ENCODE data around the gene RNASE4. TPM values are rescaled to one million over a fixed set of nuclear protein-coding genes. Genes with fewer than 3 reads are reported as not detected.
A peak's percentile ranks its signal among the peaks of the same experiment; 100 is the strongest.
"Not testable (repeated sequence)": the region's sequence is repeated elsewhere in the genome, so short reads cannot be mapped to it uniquely, and the experiment has no call there.

Gene RNASE4
- total RNA-seq, 2 donors from 2014 or later: 41.8 to 47.5 TPM

DNA sequence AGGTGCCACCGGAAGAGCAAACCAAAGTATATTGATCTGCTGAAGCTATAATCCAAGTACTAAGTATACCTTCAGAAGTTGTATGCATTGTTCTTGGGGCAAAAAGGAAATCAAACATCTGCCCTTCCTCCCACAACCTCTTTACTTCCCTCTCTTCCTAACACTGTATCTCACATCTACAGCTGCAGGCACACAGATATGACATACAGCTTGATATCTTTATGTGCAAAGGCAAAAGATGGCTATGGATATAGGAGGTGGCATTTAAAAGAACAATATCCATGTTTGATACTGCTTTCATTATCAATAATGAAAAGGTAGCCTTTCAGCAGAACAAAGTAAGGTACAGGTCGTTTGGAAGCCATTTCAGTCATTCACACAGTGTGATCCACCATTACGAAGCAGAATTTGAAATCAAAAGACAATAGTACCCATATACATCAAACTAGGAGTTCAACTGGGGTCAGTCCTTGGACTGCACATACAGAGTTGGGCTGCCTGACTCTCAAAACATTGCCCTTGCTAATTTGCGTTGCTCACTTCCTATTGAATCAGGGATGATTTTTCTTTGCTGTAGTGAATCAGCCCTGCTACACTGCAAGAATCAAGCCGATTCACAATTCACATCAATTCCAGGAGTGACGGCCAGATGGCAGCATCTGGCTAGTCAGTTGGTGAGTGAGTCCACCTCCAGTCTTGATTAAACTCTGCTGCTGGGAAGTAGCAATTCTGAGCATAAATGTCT, 13.1 kb downstream of the RNASE4 start:
- Histone ChIP-seq H3K9me3 (no peaks in the 10 kb centered on the region), H3K27ac (no peak overlapping the region), H3K4me1 (no peaks in the 10 kb centered on the region), H3K36me3 (replicated peaks in 1 of 2; ENCODE audit: insufficient read depth in 1 of 2, low read depth in 2 of 2) (peaks cover 0 to 6% of the 10 kb centered on the region in 2 donors), H3K4me3 (no peak overlapping the region), H3K27me3 (no peaks in the 10 kb centered on the region)
- DNase-seq: peak; percentile 64 to 79 (median 76)
- 31 to 36% methylated on average over 6 of the region's 6 CpGs for WGBS, 2 donors
- intact Hi-C loops (cut with DNase I): loop anchor here (5.0 kb wide), 1 partner anchor 160 kb away; no protein-coding TSS in a partner anchor
- ATAC-seq: peak; percentile 87
- TF ChIP-seq POLR2A (IDR thresholded peaks at IDR 0.05): no peak
- TF ChIP-seq, protein P1, sequence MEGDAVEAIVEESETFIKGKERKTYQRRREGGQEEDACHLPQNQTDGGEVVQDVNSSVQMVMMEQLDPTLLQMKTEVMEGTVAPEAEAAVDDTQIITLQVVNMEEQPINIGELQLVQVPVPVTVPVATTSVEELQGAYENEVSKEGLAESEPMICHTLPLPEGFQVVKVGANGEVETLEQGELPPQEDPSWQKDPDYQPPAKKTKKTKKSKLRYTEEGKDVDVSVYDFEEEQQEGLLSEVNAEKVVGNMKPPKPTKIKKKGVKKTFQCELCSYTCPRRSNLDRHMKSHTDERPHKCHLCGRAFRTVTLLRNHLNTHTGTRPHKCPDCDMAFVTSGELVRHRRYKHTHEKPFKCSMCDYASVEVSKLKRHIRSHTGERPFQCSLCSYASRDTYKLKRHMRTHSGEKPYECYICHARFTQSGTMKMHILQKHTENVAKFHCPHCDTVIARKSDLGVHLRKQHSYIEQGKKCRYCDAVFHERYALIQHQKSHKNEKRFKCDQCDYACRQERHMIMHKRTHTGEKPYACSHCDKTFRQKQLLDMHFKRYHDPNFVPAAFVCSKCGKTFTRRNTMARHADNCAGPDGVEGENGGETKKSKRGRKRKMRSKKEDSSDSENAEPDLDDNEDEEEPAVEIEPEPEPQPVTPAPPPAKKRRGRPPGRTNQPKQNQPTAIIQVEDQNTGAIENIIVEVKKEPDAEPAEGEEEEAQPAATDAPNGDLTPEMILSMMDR (IDR thresholded peaks at IDR 0.05): peak; percentile 35 to 83 (median 79)

DNA sequence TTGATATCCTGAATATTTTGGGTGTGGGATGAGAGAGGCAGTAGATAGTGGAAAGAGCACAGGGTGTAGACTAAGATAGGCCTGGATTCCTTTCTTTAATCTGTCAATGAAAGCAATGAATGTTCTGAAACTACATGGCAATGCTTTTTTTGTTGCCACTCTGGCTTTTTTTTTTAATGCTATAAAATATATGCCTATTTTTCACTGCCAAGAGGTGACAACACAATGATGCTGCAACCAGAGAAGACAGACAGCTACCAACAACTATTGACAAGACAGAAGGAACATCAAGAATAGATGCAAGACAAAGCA, 13.6 kb downstream of the RNASE4 start:
- H3K9me3 ChIP-seq: no peaks in the 10 kb centered on the region
- no peak for DNase-seq
- intact Hi-C loops (cut with DNase I): loop anchor here (5.0 kb wide), 1 partner anchor 159 kb away; no protein-coding TSS in a partner anchor
- H3K4me1 ChIP-seq: no peaks in the 10 kb centered on the region
- H3K4me3 ChIP-seq: no peak overlapping the region
- H3K36me3 ChIP-seq (replicated peaks in 1 of 2; ENCODE audit: insufficient read depth in 1 of 2, low read depth in 2 of 2): peaks cover 0 to 6% of the 10 kb centered on the region in 2 donors
- H3K27me3 ChIP-seq: no peaks in the 10 kb centered on the region
- TF ChIP-seq, protein P1 (IDR thresholded peaks at IDR 0.05): no peak
- TF ChIP-seq POLR2A (IDR thresholded peaks at IDR 0.05): no peak
- H3K27ac ChIP-seq: no peak overlapping the region
- no peak for ATAC-seq

DNA sequence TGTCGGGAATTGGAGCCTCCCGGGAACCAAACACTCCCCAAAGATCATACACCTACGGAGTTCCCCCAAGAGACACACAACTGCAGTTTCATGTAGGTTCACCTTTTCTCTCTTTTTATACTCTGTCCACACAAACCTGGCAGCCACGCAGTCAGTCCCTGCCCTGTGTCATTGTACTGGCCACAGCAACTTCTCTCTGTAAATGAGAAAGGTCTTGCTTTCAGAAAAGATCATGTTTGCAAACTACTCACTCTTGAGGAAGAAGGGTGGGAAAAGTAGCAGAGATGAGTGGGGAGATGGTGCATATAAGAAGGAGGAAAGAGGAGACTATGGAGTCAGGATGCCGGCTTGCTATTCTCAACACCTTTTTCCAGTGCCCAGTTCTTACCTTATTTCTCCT, 14.6 kb downstream of the RNASE4 start:
- no peak for DNase-seq
- Histone ChIP-seq H3K36me3 (replicated peaks in 1 of 2; ENCODE audit: insufficient read depth in 1 of 2, low read depth in 2 of 2) (peaks cover 0 to 4% of the 10 kb centered on the region in 2 donors), H3K4me3 (no peak overlapping the region), H3K9me3 (no peaks in the 10 kb centered on the region), H3K27me3 (no peaks in the 10 kb centered on the region), H3K4me1 (no peaks in the 10 kb centered on the region), H3K27ac (no peak overlapping the region)
- 87 to 95% methylated on average over 5 of the region's 5 CpGs for WGBS, 2 donors
- no peak for ATAC-seq
- intact Hi-C loops (cut with DNase I): loop anchor here (5.0 kb wide), 1 partner anchor 158 kb away; no protein-coding TSS in a partner anchor
- no peak for TF ChIP-seq POLR2A (IDR thresholded peaks at IDR 0.05)
- TF ChIP-seq, protein P1 (IDR thresholded peaks at IDR 0.05): no peak

DNA sequence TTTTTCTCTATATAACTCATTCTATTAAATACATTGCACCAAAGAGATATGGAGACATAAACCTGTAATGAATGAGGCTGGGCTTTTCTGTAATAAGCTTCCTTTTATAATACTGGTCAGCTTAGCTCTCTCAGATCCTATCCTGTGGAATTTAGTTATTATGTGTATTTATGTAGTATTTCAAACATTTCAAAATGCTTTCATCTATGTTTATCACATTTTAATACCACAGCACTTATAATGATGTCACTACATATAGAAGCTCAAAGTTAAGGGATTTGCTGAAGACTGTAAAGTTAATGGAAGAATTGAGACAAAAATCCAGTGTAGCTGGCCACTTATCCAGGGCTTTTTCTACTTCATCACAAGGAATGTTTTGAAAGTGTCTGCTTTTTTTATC, 15.6 kb downstream of the RNASE4 start:
- Histone ChIP-seq H3K9me3 (no peaks in the 10 kb centered on the region), H3K36me3 (replicated peaks in 1 of 2; ENCODE audit: insufficient read depth in 1 of 2, low read depth in 2 of 2) (peaks cover 0 to 4% of the 10 kb centered on the region in 2 donors), H3K27ac (no peak overlapping the region), H3K27me3 (no peaks in the 10 kb centered on the region), H3K4me1 (no peaks in the 10 kb centered on the region), H3K4me3 (no peak overlapping the region)
- intact Hi-C loops (cut with DNase I): loop anchor here (5.0 kb wide), 1 partner anchor 157 kb away; no protein-coding TSS in a partner anchor
- ATAC-seq (no peak), DNase-seq (no peak)
- TF ChIP-seq, protein P1 (IDR thresholded peaks at IDR 0.05): no peak
- no peak for TF ChIP-seq POLR2A (IDR thresholded peaks at IDR 0.05)

DNA sequence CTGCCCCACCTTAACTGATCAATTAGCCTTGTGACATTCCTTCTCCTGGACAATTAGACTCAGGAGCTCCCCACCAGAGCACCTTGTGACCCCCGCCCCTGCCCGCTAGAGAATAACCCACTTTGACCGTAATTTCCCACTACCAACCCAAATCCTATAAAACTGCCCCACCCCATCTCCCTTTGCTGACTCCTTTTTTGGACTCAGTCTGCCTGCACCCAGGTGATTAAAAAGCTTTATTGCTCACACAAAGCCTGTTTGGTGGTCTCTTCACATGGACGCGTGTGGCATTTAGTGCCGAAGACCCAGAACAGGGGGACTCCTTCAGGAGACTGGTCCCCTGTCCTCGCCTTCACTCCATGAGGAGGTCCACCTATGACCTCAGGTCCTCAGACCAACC, 16.6 kb downstream of the RNASE4 start:
- 94 to 95% methylated on average over 7 of the region's 7 CpGs for WGBS, 2 donors
- DNase-seq; ATAC-seq; H3K9me3 ChIP-seq; intact Hi-C loops (cut with DNase I); H3K27me3 ChIP-seq; H3K27ac ChIP-seq; H3K36me3 ChIP-seq (replicated peaks in 1 of 2; ENCODE audit: insufficient read depth in 1 of 2, low read depth in 2 of 2); H3K4me3 ChIP-seq; H3K4me1 ChIP-seq: not testable (repeated sequence)
